Measurements from ENCODE around the gene ARFRP1. TPM values are rescaled to one million over a fixed set of nuclear protein-coding genes. Genes with fewer than 3 reads are reported as not detected.

ARFRP1 gene
- total RNA-seq, 4 donors from 2014 or later, result 46.2 to 75.4 (median 56.2) TPM

- WGBS, 2 donors (ENCODE audit: low coverage in 1 of 2), result 87% methylated on average over 5 of the region's 15 CpGs; no CpG with 5 or more reads in 1 of the 2 donors
- Histone ChIP-seq H3K36me3 (peaks cover 0 to 8% (median 3%) of the 10 kb centered on the region in 4 donors), H3K27ac (no peak overlapping the region), H3K9me3 (no peaks in the 10 kb centered on the region), H3K4me3 (no peak overlapping the region), H3K4me1 (peaks cover 15 to 25% (median 21%) of the 10 kb centered on the region in 4 donors), H3K27me3 (no peaks in the 10 kb centered on the region)
- in situ Hi-C loops (cut with MboI; ENCODE audit: low pct_ligation_motif_present in 1 of 4, low pct_unique_long_range_greater_than_20kb in 1 of 4, low sequenced_read_pairs in 3 of 4), result no loop called here
- intact Hi-C loops (cut with DNase I; ENCODE audit: low total_unique reads), result no loop called here
- DNase-seq, result no peak
- TF ChIP-seq POLR2AphosphoS5 (IDR thresholded peaks at IDR 0.05) (no peak), POLR2A (IDR thresholded peaks at IDR 0.05) (no peak), EP300 (IDR thresholded peaks at IDR 0.05; ENCODE audit: low read depth) (no peak), CTCF (IDR thresholded peaks at IDR 0.05) (no peak)
These were observed 4.3 kb downstream of the ARFRP1 start for GRCh38 chr20:63703471-63703975.

- no peaks in the 10 kb centered on the region for H3K27me3 ChIP-seq
- WGBS, 2 donors (ENCODE audit: low coverage in 1 of 2), result 60 to 85% methylated on average over 2 to 12 of the region's 13 CpGs
- no peaks in the 10 kb centered on the region for H3K9me3 ChIP-seq
- no peak for TF ChIP-seq CTCF (IDR thresholded peaks at IDR 0.05)
- no peak for TF ChIP-seq POLR2A (IDR thresholded peaks at IDR 0.05)
- no peak for TF ChIP-seq EP300 (IDR thresholded peaks at IDR 0.05; ENCODE audit: low read depth)
- no peak for TF ChIP-seq POLR2AphosphoS5 (IDR thresholded peaks at IDR 0.05)
- intact Hi-C loops (cut with DNase I; ENCODE audit: low total_unique reads), result no loop called here
- no peak for DNase-seq
- no peak overlapping the region for H3K27ac ChIP-seq
- in situ Hi-C loops (cut with MboI; ENCODE audit: low pct_ligation_motif_present in 1 of 4, low pct_unique_long_range_greater_than_20kb in 1 of 4, low sequenced_read_pairs in 3 of 4), result no loop called here
- peaks cover 15 to 24% (median 22%) of the 10 kb centered on the region in 4 donors for H3K4me1 ChIP-seq
- peaks cover 0 to 8% (median 3%) of the 10 kb centered on the region in 4 donors for H3K36me3 ChIP-seq
- H3K4me3 ChIP-seq, result no peak overlapping the region
These were observed 4.9 kb downstream of the ARFRP1 start for GRCh38 chr20:63702751-63703470.

- in situ Hi-C loops (cut with MboI; ENCODE audit: low pct_ligation_motif_present in 1 of 4, low pct_unique_long_range_greater_than_20kb in 1 of 4, low sequenced_read_pairs in 3 of 4), result no loop called here
- Histone ChIP-seq H3K4me1 (peaks cover 18 to 31% (median 28%) of the 10 kb centered on the region in 4 donors), H3K9me3 (no peaks in the 10 kb centered on the region), H3K27ac (no peak overlapping the region), H3K4me3 (no peak overlapping the region), H3K36me3 (peaks cover 0 to 8% (median 3%) of the 10 kb centered on the region in 4 donors), H3K27me3 (no peaks in the 10 kb centered on the region)
- WGBS, 2 donors (ENCODE audit: low coverage in 1 of 2), result 92% methylated on average over 16 of the region's 16 CpGs; no CpG with 5 or more reads in 1 of the 2 donors
- intact Hi-C loops (cut with DNase I; ENCODE audit: low total_unique reads), result no loop called here
- DNase-seq, result no peak
- TF ChIP-seq POLR2A (IDR thresholded peaks at IDR 0.05), result no peak
- no peak for TF ChIP-seq POLR2AphosphoS5 (IDR thresholded peaks at IDR 0.05)
- TF ChIP-seq CTCF (IDR thresholded peaks at IDR 0.05), result no peak
- no peak for TF ChIP-seq EP300 (IDR thresholded peaks at IDR 0.05; ENCODE audit: low read depth)
These were observed 5.6 kb downstream of the ARFRP1 start for GRCh38 chr20:63702036-63702665.

GRCh38 chr20:63701329-63702035 is 6.3 kb downstream of the ARFRP1 start:
- in situ Hi-C loops (cut with MboI; ENCODE audit: low pct_ligation_motif_present in 1 of 4, low pct_unique_long_range_greater_than_20kb in 1 of 4, low sequenced_read_pairs in 3 of 4), result no loop called here
- H3K4me3 ChIP-seq, result no peak overlapping the region
- no peak overlapping the region for H3K27ac ChIP-seq
- no peaks in the 10 kb centered on the region for H3K9me3 ChIP-seq
- intact Hi-C loops (cut with DNase I; ENCODE audit: low total_unique reads), result no loop called here
- TF ChIP-seq POLR2AphosphoS5 (IDR thresholded peaks at IDR 0.05) (no peak), POLR2A (IDR thresholded peaks at IDR 0.05) (no peak)
- DNase-seq, result no peak
- peaks cover 0 to 8% (median 3%) of the 10 kb centered on the region in 4 donors for H3K36me3 ChIP-seq
- H3K4me1 ChIP-seq, result peaks cover 19 to 33% (median 29%) of the 10 kb centered on the region in 4 donors
- WGBS, 2 donors (ENCODE audit: low coverage in 1 of 2), result 69 to 80% methylated on average over 1 to 10 of the region's 14 CpGs
- H3K27me3 ChIP-seq, result no peaks in the 10 kb centered on the region

Data from transverse colon (tissue), 4 donors.